Suprapubic skin (tissue), 4 donors: ENCODE results near the gene PRDM1. TPM values are rescaled to one million over a fixed set of nuclear protein-coding genes. Genes with fewer than 3 reads are reported as not detected.

Experiments
- DNase-seq, 2 donors: peaks; one replicate each; pipeline ENCODE4 v3.0.0-alpha.2; 2019; ENCODE audit warnings: low spot score in 2 of 2
- H3K27ac ChIP-seq: fragments of 200-600 bp; sonication (generic); one replicate; pipeline ENCODE4 v1.5.1; 2019
- H3K27me3 ChIP-seq: fragments of 200-600 bp; sonication (generic); one replicate; pipeline ENCODE4 v1.5.1; 2019
- H3K36me3 ChIP-seq: fragments of 200-600 bp; sonication (generic); one replicate; pipeline ENCODE4 v1.5.1; 2019
- H3K4me1 ChIP-seq: fragments of 200-600 bp; sonication (generic); one replicate; pipeline ENCODE4 v1.5.1; 2019
- H3K4me3 ChIP-seq: fragments of 200-600 bp; sonication (generic); one replicate; pipeline ENCODE4 v1.5.1; 2019; ENCODE audit warnings: mild to moderate bottlenecking
- H3K9me3 ChIP-seq: fragments of 200-600 bp; sonication (generic); one replicate; pipeline ENCODE4 v1.5.1; 2019
- EP300 ChIP-seq: sonication (generic); formaldehyde crosslinking; IDR thresholded peaks from one replicate; pipeline ENCODE4 v1.6.1; 2017; ENCODE audit warnings: antibody characterized with exemption
- POLR2A ChIP-seq, 2 donors: fragments of 450-650 bp; IDR thresholded peaks; one replicate each; pipeline ENCODE4 v1.6.1; 2017; ENCODE audit warnings: antibody characterized with exemption in 2 of 2, mild to moderate bottlenecking in 2 of 2, moderate library complexity in 2 of 2
- POLR2AphosphoS5 ChIP-seq, 3 donors: sonication (generic); formaldehyde crosslinking; IDR thresholded peaks; one replicate each; pipeline ENCODE4 v1.6.1; 2017; ENCODE audit warnings: antibody characterized with exemption in 3 of 3
- WGBS: methylation state at CpG from one replicate; pipeline ENCODE4 v1.1.5; 2018; 5-methylcytosine and 5-hydroxymethylcytosine counted together
- total RNA-seq, 4 donors: library from RNA; depleted of rRNA; stranded (reverse); fragments of >200 nt; gene quantifications; one replicate each; pipeline ENCODE4 v1.1.0, GENCODE V29; 2016
- TF ChIP-seq, protein P1 (sequence below), 2 donors: fragments of 200-600 bp in 1 of 2; fragments of 450-650 bp in 1 of 2; sonication (generic) in 1 of 2; IDR thresholded peaks; one replicate each; pipeline ENCODE4 v1.5.1; 2016 to 2019; ENCODE audit warnings: antibody characterized with exemption in 2 of 2, mild to moderate bottlenecking in 1 of 2, moderate library complexity in 1 of 2

The PRDM1 gene
- total RNA-seq, 4 donors from 2014 or later = 10.9 to 47.7 (median 27.8) TPM

DNA sequence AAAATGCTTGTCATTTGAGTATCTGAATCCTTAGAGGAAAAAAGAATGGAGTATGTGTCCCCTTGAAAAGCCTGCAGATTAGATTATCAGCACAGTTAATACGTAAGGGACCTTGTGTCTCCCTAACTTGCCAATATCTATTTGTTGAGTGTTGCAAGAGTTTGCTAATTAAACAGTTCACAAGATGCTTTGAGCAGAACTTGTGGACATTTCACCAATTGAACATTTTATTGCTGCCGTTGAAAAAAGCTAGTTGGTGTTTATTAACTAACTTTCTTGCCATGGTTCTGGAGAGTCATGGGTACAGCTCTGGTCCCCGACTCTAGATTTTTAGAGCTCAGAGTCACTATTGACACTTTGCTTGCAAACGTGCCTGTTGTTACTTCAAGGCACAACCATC is 30.6 kb upstream of the PRDM1 start:
- H3K9me3 ChIP-seq = no peaks in the 10 kb centered on the region
- no peak for TF ChIP-seq POLR2A (IDR thresholded peaks at IDR 0.05)
- no peak for TF ChIP-seq EP300
- TF ChIP-seq, protein P1, sequence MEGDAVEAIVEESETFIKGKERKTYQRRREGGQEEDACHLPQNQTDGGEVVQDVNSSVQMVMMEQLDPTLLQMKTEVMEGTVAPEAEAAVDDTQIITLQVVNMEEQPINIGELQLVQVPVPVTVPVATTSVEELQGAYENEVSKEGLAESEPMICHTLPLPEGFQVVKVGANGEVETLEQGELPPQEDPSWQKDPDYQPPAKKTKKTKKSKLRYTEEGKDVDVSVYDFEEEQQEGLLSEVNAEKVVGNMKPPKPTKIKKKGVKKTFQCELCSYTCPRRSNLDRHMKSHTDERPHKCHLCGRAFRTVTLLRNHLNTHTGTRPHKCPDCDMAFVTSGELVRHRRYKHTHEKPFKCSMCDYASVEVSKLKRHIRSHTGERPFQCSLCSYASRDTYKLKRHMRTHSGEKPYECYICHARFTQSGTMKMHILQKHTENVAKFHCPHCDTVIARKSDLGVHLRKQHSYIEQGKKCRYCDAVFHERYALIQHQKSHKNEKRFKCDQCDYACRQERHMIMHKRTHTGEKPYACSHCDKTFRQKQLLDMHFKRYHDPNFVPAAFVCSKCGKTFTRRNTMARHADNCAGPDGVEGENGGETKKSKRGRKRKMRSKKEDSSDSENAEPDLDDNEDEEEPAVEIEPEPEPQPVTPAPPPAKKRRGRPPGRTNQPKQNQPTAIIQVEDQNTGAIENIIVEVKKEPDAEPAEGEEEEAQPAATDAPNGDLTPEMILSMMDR (IDR thresholded peaks at IDR 0.05) = no peak
- no peak for TF ChIP-seq POLR2AphosphoS5 (IDR thresholded peaks at IDR 0.05)
- H3K27ac ChIP-seq = no peak overlapping the region
- no peak for DNase-seq
- no peaks in the 10 kb centered on the region for H3K27me3 ChIP-seq
- no peaks in the 10 kb centered on the region for H3K36me3 ChIP-seq
- H3K4me1 ChIP-seq = peaks cover 10% of the 10 kb centered on the region
- 85% methylated on average over 4 of the region's 4 CpGs for WGBS
- H3K4me3 ChIP-seq = no peak overlapping the region

DNA sequence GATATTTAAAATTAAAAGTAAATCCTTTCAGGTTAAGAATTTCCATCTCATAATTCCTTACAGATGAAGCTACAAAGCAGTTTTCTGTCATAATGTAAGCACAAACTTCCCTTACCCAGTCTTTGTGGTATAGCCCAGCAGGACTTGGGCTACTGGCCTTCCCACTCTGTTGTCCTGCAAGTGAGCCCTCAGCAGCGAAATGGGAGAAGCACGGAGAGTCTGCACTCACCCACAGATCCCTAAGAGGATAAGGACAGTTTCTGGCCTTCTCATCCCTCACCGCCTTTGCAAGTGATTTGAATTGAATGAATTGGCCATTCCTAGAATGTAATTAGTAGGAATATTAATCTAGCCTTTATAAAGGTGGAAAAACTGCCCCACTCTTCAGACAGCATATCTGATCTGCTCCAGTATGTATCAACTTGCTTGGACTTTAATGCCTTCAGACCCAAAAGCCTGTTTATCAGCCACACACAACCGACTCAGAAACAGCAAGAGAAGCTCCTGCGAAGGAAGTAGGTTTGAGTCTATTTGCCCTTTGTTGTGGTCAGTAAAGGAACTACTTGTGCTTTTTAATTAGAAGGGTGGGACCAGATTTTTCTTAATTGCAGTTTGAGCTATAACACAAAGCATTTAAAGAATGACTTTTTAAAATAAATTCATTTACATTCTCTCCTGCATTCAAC is 29.9 kb upstream of the PRDM1 start:
- WGBS = 84% methylated on average over 5 of the region's 5 CpGs
- no peak for DNase-seq
- Histone ChIP-seq H3K27ac (no peak overlapping the region), H3K9me3 (no peaks in the 10 kb centered on the region), H3K27me3 (no peaks in the 10 kb centered on the region), H3K4me3 (no peak overlapping the region), H3K4me1 (peaks cover 10% of the 10 kb centered on the region), H3K36me3 (no peaks in the 10 kb centered on the region)
- TF ChIP-seq POLR2AphosphoS5 (IDR thresholded peaks at IDR 0.05) (no peak), EP300 (no peak), POLR2A (IDR thresholded peaks at IDR 0.05) (no peak)
- TF ChIP-seq, protein P1 (IDR thresholded peaks at IDR 0.05) = no peak

DNA sequence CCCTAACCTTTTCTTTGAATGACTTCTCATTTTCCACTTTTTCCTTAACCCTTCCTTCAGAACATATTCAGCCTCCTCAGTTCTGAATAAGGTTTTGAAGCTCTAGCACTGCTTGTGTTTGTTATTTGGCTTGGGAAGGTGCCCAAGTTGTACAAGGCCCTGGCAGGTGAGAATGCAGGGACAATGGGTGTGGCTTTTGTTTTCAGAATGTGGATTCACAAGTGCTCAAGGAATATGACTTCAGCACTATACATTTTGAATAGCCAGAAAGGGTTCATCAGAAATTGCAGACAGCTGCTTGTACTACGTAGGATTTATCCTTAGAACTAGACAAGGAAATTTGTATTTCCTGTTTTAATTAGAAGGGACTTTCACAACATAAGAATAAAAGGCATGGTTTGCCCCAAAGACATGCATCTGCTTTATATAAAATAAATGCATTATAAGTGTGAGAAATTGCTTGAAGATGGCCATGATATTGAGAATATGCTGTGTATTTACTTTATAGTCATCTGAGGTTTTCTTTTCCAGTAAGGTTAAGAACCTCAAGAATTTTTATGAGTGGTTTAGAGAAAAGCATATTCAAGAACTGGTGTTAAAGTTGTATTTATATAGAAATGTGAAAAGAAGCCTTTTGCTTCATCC is 29.3 kb upstream of the PRDM1 start:
- Histone ChIP-seq H3K4me3 (no peak overlapping the region), H3K9me3 (no peaks in the 10 kb centered on the region), H3K27ac (no peak overlapping the region), H3K27me3 (no peaks in the 10 kb centered on the region), H3K36me3 (no peaks in the 10 kb centered on the region), H3K4me1 (peaks cover 10% of the 10 kb centered on the region)
- TF ChIP-seq POLR2AphosphoS5 (IDR thresholded peaks at IDR 0.05) = no peak
- TF ChIP-seq, protein P1 (IDR thresholded peaks at IDR 0.05) = no peak
- no peak for TF ChIP-seq POLR2A (IDR thresholded peaks at IDR 0.05)
- no peak for TF ChIP-seq EP300
- 64% methylated on average over 1 of the region's 1 CpG for WGBS
- no peak for DNase-seq

DNA sequence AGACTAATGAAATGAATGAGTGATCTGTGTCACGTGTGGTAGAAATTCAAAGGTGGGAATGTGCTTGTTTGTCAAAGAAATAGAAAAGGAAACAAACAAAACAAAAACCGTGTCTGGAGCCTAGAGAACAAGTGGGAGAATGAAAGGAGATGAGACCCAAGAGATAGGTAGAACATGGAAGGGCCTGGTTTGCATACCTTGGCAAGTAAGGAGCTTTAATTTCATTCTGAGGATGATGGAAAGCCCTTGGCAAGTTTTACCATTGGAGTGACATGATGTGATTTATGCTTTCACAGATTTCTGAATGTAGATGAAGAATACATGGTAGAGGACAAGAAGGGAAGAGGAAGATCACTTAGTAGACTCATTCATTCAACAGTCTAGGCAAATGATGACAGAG is 26.8 kb upstream of the PRDM1 start:
- TF ChIP-seq POLR2A (IDR thresholded peaks at IDR 0.05) = no peak
- no peak for TF ChIP-seq EP300
- TF ChIP-seq POLR2AphosphoS5 (IDR thresholded peaks at IDR 0.05) = no peak
- TF ChIP-seq, protein P1 (IDR thresholded peaks at IDR 0.05) = no peak
- H3K4me1 ChIP-seq = peaks cover 10% of the 10 kb centered on the region
- no peak overlapping the region for H3K27ac ChIP-seq
- no peaks in the 10 kb centered on the region for H3K9me3 ChIP-seq
- DNase-seq = no peak
- no peaks in the 10 kb centered on the region for H3K27me3 ChIP-seq
- WGBS = 93% methylated on average over 2 of the region's 2 CpGs
- no peak overlapping the region for H3K4me3 ChIP-seq
- H3K36me3 ChIP-seq = no peaks in the 10 kb centered on the region

DNA sequence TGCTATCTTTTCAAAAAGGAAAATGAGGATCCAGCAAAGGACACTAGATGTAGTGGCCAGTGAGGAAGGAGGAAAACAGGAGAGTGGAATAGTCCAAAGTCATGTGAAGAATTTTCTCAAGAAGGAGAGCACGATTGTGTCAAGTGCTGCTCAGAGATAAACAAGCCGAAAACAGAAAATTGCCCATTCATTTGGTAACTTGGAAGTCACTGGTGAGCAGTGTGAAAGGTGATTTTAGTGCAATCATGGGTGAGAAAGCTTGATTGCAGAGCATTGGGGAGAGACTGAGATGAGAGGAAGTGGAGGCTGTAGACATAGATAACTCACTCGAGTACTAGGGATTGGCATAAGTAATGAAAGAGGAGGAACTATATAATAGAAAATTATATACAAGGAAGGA is 26.0 kb upstream of the PRDM1 start:
- peaks cover 10% of the 10 kb centered on the region for H3K4me1 ChIP-seq
- no peak overlapping the region for H3K27ac ChIP-seq
- no peak overlapping the region for H3K4me3 ChIP-seq
- no peak for TF ChIP-seq POLR2A (IDR thresholded peaks at IDR 0.05)
- no peak for TF ChIP-seq POLR2AphosphoS5 (IDR thresholded peaks at IDR 0.05)
- no peaks in the 10 kb centered on the region for H3K9me3 ChIP-seq
- WGBS = 83% methylated on average over 3 of the region's 3 CpGs
- no peaks in the 10 kb centered on the region for H3K27me3 ChIP-seq
- DNase-seq = no peak
- H3K36me3 ChIP-seq = no peaks in the 10 kb centered on the region
